Activated CD4-positive, CD25-positive, alpha-beta regulatory T cell treated with anti-CD3 and anti-CD28 coated beads, Interleukin-2, amount 50 U/mL, for 16 hours (primary cell): ENCODE results near the gene DLG3.
"Not testable (repeated sequence)": the region's sequence is repeated elsewhere in the genome, so short reads cannot be mapped to it uniquely, and the experiment has no call there.

Source experiments
- DNase-seq: peaks from one replicate; pipeline ENCODE4 v3.0.0-alpha.2; 2020; ENCODE audit warnings: low read depth, low spot score

Gene DLG3

DNA sequence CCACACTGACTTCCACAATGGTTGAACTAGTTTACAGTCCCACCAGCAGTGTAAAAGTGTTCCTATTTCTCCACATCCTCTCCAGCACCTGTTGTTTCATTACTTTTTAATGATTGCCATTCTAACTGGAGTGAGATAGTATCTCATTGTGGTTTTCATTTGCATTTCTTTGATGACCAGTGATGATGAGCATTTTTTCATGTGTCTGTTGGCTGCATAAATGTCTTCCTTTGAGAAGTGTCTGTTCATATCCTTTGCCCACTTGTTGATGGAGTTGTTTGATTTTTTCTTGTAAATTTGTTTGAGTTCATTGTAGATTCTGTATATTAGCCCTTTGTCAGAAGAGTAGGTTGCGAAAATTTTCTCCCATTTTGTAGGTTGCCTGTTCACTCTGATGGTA, 71.1 kb downstream of the DLG3 start:
- DNase-seq = not testable (repeated sequence)

DNA sequence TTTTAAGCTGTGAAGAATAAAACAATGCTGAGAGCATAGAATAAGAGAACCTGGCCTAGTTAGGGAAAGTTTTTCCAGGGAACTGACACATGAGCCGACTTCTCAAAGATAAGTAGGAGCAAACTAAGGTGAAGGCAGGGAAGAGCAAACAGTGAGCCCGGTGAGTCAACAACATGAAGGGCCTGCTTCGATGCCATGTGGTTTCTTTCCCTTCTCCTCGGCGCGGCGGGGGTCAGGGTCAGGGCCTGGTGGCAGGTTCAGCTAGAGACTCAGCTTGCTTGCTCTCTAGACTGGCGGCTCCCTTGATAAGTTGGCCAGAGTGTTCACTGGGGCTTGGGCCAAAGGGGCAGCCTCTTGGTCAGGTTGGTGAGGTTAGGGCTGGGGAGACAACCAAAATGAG, 81.1 kb downstream of the DLG3 start:
- no peak for DNase-seq

DNA sequence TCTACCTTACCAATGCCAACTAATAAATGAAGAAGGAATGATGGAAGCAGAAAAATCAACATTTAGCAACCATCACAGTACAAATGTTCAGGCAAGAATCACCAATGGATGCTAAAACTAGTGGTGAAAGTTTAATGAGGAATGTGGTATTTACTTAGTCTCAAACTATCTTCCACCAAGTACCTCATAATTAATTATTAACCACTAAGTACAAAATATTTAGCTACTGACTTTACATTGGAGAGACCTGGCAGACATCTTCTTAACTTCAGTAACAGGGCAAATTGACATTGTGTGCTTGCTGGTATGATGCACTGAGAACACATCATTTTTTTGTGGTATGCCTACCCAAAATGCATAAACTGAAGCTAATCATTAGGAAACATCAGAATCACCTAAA, 82.4 kb downstream of the DLG3 start:
- DNase-seq = no peak

DNA sequence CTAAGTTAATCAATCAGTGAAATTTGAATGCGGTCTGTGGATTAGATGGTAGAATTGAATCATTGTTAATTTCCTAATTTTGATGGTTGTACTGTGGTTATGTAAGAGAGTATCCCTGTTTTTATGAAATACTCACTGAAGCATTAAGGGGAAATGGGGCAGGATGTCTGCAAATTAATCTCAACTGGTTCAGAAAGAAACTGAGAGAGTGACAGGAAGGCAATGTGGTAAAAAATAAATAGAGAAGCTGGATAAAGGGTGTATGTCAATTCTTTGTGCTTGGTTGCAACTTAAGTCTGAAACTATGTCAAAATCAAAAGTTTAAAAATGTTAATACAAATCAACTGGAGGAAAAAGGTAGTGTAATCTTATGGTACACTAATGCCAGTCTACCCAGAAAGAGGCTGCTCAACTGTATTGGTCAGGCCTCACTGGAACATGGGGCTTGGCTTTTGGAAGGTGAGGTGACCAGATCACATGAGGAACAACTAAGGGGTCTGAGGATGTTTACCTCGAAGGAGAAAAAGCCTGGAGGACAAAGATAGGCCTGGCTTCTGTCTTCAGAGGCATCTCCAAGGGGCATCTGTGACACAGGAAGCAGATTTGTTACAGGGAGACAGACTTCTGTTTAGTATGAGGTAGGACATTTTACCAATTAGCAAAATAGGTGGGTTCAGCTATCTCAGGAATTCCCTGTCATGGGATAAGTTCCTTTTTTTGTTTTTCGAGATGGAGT, 83.1 kb downstream of the DLG3 start:
- no peak for DNase-seq

DNA sequence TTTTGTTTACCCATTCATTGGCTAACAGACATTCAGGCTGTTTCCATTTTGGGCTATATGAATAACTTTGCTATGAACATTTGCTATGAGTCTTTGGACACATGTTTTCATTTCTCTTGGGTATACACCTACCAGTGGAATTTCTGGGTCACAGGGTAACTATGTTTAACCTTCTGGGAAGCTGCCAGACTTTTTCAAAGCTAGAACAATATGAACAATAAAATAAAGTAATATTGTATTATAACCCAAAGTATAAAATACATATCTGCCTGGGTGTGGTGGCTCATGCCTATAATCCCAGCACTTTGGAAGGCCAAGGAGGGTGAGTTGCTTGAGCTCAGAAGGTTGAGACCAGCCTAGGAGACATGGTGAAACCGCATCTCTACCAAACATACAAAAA, 90.6 kb downstream of the DLG3 start:
- DNase-seq = no peak

DNA sequence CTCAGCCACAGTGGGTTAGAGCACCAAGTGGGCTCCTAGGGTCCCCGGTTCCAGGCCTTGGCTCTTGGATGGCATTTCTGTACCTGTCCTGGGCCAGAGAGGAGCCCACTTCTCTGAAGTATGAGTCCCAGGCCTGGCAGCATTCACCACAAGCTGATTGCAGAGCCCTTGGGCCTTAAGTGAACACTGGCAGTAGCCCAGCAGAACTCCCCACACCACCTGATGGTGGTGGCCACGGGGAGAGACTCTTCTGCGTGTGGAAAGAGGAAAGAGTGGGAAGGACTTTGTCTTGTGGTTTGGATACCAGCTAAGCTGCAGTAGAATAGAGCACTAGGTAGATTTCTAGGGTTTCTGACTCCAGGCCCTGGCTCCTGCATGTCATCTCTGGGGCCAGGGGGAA, 104.8 kb downstream of the DLG3 start:
- DNase-seq = no peak

DNA sequence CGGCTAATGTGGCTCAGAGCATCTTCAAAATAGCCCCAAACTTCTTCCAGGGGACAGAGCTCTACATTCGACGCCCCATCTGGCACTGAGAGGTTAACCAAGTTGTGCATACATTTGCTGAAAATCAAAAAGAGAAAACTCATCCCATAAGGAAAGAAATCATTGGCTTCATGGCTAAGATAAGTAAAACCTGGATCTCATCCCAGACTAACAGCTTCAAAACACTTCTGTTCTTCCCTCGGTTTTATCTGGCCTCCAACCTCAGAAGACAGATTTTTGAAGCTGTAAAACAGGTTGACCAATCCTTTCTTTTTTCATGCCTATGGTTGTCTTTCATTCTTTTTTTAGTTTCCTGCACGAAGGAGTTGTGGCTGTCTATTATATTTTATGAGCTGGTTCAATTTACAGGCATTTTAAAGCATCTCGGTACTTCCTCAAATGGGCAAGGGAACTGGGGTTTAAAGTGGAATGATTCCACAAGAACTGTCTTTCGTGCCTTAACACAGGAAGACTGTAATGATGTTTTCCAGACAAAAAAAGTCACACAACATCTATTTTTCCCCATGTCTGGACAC, 107.6 kb downstream of the DLG3 start:
- DNase-seq = no peak

DNA sequence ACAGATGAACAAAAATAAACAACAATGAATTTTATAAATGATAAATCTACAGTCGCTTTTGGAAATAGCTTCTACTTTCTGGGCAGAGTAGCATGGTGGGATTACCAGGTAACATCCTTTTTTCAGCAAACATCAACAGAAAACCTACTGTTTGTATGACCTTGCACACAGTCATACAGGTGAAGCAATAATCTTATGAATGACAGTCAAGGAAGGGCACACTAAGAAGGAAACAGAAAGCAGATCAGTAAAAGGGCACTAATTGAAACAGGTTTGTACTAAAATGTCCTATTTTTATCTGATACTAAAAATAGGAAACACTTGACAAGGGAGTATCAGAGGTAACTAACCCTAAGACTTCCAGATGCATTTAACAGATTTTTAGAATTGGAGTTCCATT, 108.9 kb downstream of the DLG3 start:
- no peak for DNase-seq

DNA sequence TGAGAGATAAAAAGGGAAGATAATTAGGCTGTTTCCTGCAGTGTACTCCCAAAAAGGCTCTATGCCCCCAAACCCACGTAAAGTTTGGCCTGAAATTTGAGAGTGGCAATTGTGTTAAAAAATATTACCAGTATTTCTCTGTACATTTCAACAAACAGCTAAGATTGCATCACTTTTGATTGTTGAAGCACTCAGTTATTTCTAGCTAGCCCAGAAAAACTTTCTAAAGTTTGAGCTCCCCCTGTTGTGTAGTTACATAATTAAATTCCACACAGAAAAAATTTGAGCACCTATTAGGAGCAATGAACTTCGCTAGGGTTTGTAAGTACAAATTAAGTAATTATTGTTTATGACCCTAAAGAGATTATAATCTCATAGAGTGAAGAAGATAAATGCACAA, 109.4 kb downstream of the DLG3 start:
- DNase-seq = no peak

DNA sequence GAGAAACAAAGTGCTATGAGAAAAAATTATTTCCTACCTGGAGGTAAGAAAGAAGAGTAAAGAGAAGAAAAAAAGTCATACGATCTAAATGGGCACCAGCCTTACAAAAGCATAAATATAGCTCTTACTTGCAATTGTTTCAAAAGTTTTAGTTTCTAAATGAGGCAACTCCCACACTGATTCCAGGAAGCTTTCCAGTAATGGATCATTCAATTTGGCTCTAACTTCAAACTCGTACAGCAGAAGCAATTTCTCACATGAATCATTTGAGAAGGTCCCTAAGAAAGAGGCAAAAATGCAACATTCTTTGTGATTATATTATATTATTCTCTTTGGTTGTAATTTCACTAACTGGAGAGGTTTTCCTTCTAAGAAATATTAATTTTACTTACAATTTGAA, 109.9 kb downstream of the DLG3 start:
- DNase-seq = no peak

DNA sequence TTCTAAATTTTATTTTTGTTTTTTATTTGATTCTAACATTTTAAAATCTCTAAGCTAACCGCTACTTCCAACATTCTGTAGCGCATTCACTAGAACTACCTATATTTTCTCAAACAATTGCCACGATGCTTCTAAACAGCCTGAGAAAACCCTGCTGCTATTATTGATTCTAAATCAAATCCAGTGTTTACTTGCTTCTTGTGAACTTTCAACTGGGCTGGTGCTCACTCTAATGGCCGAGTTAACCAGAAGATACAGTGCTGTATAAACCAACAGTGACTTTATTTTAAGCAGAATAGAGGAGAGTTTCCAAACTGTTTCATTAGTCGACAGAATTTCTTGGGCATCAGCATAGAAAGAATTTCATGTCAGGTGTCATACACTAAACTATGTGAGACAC, 110.3 kb downstream of the DLG3 start:
- DNase-seq = no peak
